GM12878 (cell line): ENCODE measurements around the gene DDX24. TPM values are rescaled to one million over a fixed set of nuclear protein-coding genes. Genes with fewer than 3 reads are reported as not detected.

Experiments
- ATAC-seq: fragments of 200-7000 bp; cut with Tn5 transposase; 3 replicates; pipeline ENCODE4 v1.9.1; 2020; ENCODE audit warnings: mild to moderate bottlenecking, moderate library complexity
- BruUV-seq: library from RNA; stranded (reverse); fragments of 400-500 nt; replicated peaks from 2 replicates; lab custom pipeline; 2021; lab: Mats Ljungman, UMichigan
- CTCF ChIA-PET: fragments of 300-600 bp; sonication (Branson Sonifier 250); formaldehyde crosslinking; extraction: SDS; loops from one replicate; lab custom pipeline; 2021; ENCODE audit warnings: inconsistent platforms; lab: Yijun Ruan, JAX
- POLR2A ChIA-PET: fragments of 350-600 bp; formaldehyde crosslinking; extraction: SDS; loops from one replicate; lab custom pipeline; 2021; ENCODE audit warnings: inconsistent platforms; lab: Charles Lee
- RAD21 ChIA-PET: fragments of 300-600 bp; sonication (Branson Sonifier 250); formaldehyde crosslinking; loops from one replicate; lab custom pipeline; 2023; ENCODE audit warnings: antibody characterized with exemption; ENCODE audit not compliant: unreplicated experiment; lab: Charles Lee
- SMC1A ChIA-PET: fragments of 300-600 bp; sonication (Branson Sonifier 250); formaldehyde crosslinking; loops from one replicate; lab custom pipeline; 2023; ENCODE audit not compliant: unreplicated experiment, uncharacterized antibody; lab: Charles Lee
- DNase-seq: peaks from one replicate; pipeline ENCODE4 v3.0.0-alpha.2; 2011; ENCODE audit warnings: low read depth, low spot score
- FAIRE-seq: peaks from 3 replicates; lab custom pipeline; 2011; peaks lifted over from hg19 to GRCh38; lab: Jason Lieb, UNC
- H2AFZ ChIP-seq: 2 replicates; pipeline ENCODE4 v1.6.0; 2011; ENCODE audit warnings: low read depth, low read length, control low read depth; ENCODE audit not compliant: control insufficient read depth
- H3K27ac ChIP-seq: 2 replicates; pipeline ENCODE4 v1.5.1; 2011; ENCODE audit warnings: control low read depth; ENCODE audit not compliant: control insufficient read depth, insufficient read depth
- H3K27me3 ChIP-seq, 2 experiments: replicated peaks in 1 of 2; 2 replicates each; pipeline versions ENCODE4 v1.6.0 to v1.6.1; 2011; ENCODE audit warnings: low read length in 1 of 2; ENCODE audit not compliant: control insufficient read depth in 2 of 2, insufficient read depth in 2 of 2
- H3K36me3 ChIP-seq, 2 experiments: 2 replicates each; pipeline ENCODE4 v1.5.1; 2011; ENCODE audit warnings: low read length in 1 of 2; ENCODE audit not compliant: control insufficient read depth in 2 of 2, insufficient read depth in 2 of 2
- H3K4me1 ChIP-seq: 2 replicates; pipeline ENCODE4 v1.6.1; 2011; ENCODE audit warnings: mild to moderate bottlenecking, low read length, moderate library complexity, mixed read lengths; ENCODE audit not compliant: control insufficient read depth, insufficient read depth
- H3K4me2 ChIP-seq: 2 replicates; pipeline ENCODE4 v1.6.0; 2011; ENCODE audit warnings: control low read depth; ENCODE audit not compliant: control insufficient read depth, insufficient read depth
- H3K4me3 ChIP-seq: fragments of 200-600 bp; sonication (generic); 2 replicates; pipeline ENCODE4 v1.5.1; 2016
- H3K79me2 ChIP-seq: 2 replicates; pipeline ENCODE4 v1.6.0; 2011; ENCODE audit warnings: low read length; ENCODE audit not compliant: control insufficient read depth, insufficient read depth
- H3K9ac ChIP-seq: 2 replicates; pipeline ENCODE4 v1.8.0; 2011; ENCODE audit warnings: low read length, control low read depth, mixed read lengths; ENCODE audit not compliant: control insufficient read depth, insufficient read depth
- H3K9me3 ChIP-seq: replicated peaks from 3 replicates; pipeline ENCODE4 v1.5.1; 2011; ENCODE audit warnings: mild to moderate bottlenecking, low read length; ENCODE audit not compliant: control insufficient read depth, insufficient read depth
- H4K20me1 ChIP-seq: 2 replicates; pipeline ENCODE4 v1.6.0; 2011; ENCODE audit not compliant: control insufficient read depth, insufficient read depth
- CREM ChIP-seq: IDR thresholded peaks from 2 replicates; pipeline ENCODE4 v1.6.1; 2014; ENCODE audit warnings: antibody characterized with exemption, low read depth
- IRF5 ChIP-seq: fragments of 450-650 bp; IDR thresholded peaks from 2 replicates; pipeline ENCODE4 v1.6.1; 2017; ENCODE audit warnings: borderline replicate concordance
- JUNB ChIP-seq: IDR thresholded peaks from 2 replicates; pipeline ENCODE4 v1.6.1; 2016; ENCODE audit warnings: antibody characterized with exemption, mild to moderate bottlenecking
- MEF2B ChIP-seq: fragments of 450-650 bp; IDR thresholded peaks from 2 replicates; pipeline ENCODE4 v1.6.1; 2018; ENCODE audit warnings: mild to moderate bottlenecking, moderate library complexity; ENCODE audit not compliant: partially characterized antibody, poor library complexity, severe bottlenecking
- SMC3 ChIP-seq: IDR thresholded peaks from 2 replicates; pipeline ENCODE4 v1.6.1; 2011; ENCODE audit warnings: low read length, improper control_type of control experiment, borderline replicate concordance
- SPI1 ChIP-seq: IDR thresholded peaks from 2 replicates; pipeline ENCODE4 v1.6.1; 2011; ENCODE audit warnings: low read depth, mild to moderate bottlenecking, low read length, moderate library complexity, borderline replicate concordance; ENCODE audit not compliant: insufficient read depth
- SRF ChIP-seq, 2 experiments: IDR thresholded peaks; 2 replicates each; pipeline ENCODE4 v1.6.1; 2011; ENCODE audit warnings: low read depth in 2 of 2, low read length in 2 of 2, mild to moderate bottlenecking in 1 of 2, moderate library complexity in 1 of 2
- STAT3 ChIP-seq: IDR thresholded peaks from 2 replicates; pipeline ENCODE4 v1.6.1; 2011; ENCODE audit warnings: low read depth, low read length, improper control_type of control experiment
- TCF3 ChIP-seq: IDR thresholded peaks from 2 replicates; pipeline ENCODE4 v1.6.1; 2012; ENCODE audit warnings: low read depth, mild to moderate bottlenecking, low read length, borderline replicate concordance; ENCODE audit not compliant: insufficient read depth
- WRNIP1 ChIP-seq: IDR thresholded peaks from 2 replicates; pipeline ENCODE4 v1.6.1; 2011; ENCODE audit warnings: low read depth, low read length, improper control_type of control experiment, borderline replicate concordance
- ZBED1 ChIP-seq: IDR thresholded peaks from 2 replicates; pipeline ENCODE4 v1.6.1; 2016; ENCODE audit warnings: borderline replicate concordance
- WGBS: methylation state at CpG from one replicate; pipeline ENCODE4 v1.1.6; 2016; ENCODE audit warnings: low lambda C conversion rate; ENCODE audit not compliant: insufficient replicate concordance, insufficient coverage; ENCODE audit errors: missing lambda C conversion rate; 5-methylcytosine and 5-hydroxymethylcytosine counted together
- in situ Hi-C: fragments of 300-500 bp; cut with MboI; formaldehyde crosslinking; loops from 9 replicates; pipeline ENCODE4 v1.14.3; 2018; ENCODE audit warnings: mixed read lengths
- intact Hi-C: fragments of 100-400 bp; cut with micrococcal nuclease; formaldehyde crosslinking; loops from one replicate; pipeline ENCODE4 v1.14.2; 2022; ENCODE audit not compliant: unreplicated experiment
- polyA plus RNA-seq, 11 experiments: library from polyadenylated mRNA; depleted of rRNA in 4 of 11; unstranded in 6 of 11; stranded (reverse) in 5 of 11; fragments of >200 nt; fragmentation: Nextera tagmentation in 4 of 11; fragmentation: Illumina TruSeq in 1 of 11; extraction: Ambion mirVana in 4 of 11; extraction: Trizol in 1 of 11; gene quantifications; 1 replicate in 1 of 11; 2 replicates in 10 of 11; pipeline versions ENCODE4 v1.2.1 to v1.2.3, GENCODE V29; 2011 to 2016; ENCODE audit warnings: inconsistent platforms in 2 of 11, missing spikeins in 2 of 11, low read depth in 1 of 11
- total RNA-seq, 4 experiments: library from RNA; depleted of rRNA in 3 of 4; stranded (reverse); fragments of >200 nt in 3 of 4; fragmentation: Illumina TruSeq in 1 of 4; extraction: Trizol in 1 of 4; gene quantifications; 2 replicates each; pipeline versions ENCODE4 v1.2.1 to v1.2.3, GENCODE V29; 2013 to 2021
- TF ChIP-seq, protein P1 (sequence below): fragments of 450-650 bp; formaldehyde crosslinking; IDR thresholded peaks from 2 replicates; pipeline ENCODE4 v1.5.0; 2022; ENCODE audit warnings: mild to moderate bottlenecking, missing genetic modification characterization

The DDX24 gene
- total and polyA plus RNA-seq, 10 of the 15 experiments (the other 5 are each of a cell fraction or from before 2014, with no cell fraction given) = 137 to 266 (median 184) TPM

GRCh38 chr14:94123296-94123695 lies 42.3 kb upstream of the DDX24 start:
- DNase-seq (no peak), FAIRE-seq (no peak), ATAC-seq (no peak)
- ChIA-PET SMC1A (no interaction called here), CTCF (no interaction called here), POLR2A (no interaction called here), RAD21 (no interaction called here)
- TF ChIP-seq SPI1 (no peak), SRF (IDR thresholded peaks at IDR 0.05; ENCODE audit: low read depth in 2 of 2, low read length in 2 of 2) (no peak)
- Histone ChIP-seq H3K9ac (no peak overlapping the region), H3K27ac (no peak overlapping the region), H3K4me1 (peaks cover under 1% of the 10 kb centered on the region; the same call in 1 of the 2 replicates), H3K4me2 (no peak overlapping the region), H3K9me3 (no peaks in the 10 kb centered on the region; the same call in 2 of the 3 replicates), H3K36me3 (no peaks in the 10 kb centered on the region; a peak in 1 of 4 replicates), H3K27me3 (no peaks in the 10 kb centered on the region), H2AFZ (no peak overlapping the region), H3K79me2 (no peaks in the 10 kb centered on the region), H4K20me1 (no peaks in the 10 kb centered on the region), H3K4me3 (no peak overlapping the region)
- 67% methylated on average over 9 of the region's 9 CpGs for WGBS
- no TSS peak for BruUV-seq
- in situ Hi-C loops = no loop called here
- intact Hi-C loops = no loop called here

DNA sequence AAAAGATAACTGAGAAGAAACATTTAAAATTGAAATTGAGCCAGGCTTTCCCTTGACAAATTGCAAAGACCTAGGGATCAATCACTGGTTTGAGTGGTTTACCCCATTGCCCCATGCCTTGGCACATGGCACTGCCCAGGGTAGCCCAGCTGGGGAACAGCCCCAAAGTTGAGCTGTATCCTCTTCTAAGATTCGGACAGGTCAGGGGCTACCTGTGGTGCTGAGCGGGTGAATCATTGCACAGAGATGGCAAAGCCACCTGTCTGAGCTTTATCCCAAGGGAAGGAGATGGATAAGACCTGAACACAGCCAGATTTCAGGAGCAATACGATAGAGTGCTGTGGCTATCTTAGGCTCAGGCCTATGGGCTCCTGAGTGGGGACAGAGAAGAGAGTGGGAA lies 41.4 kb upstream of the DDX24 start:
- CTCF ChIA-PET = interaction anchor here (0.9 kb wide), 1 partner anchor 14 kb away, joined by 3 read pairs; no protein-coding TSS in a partner anchor
- TF ChIP-seq, protein P1, sequence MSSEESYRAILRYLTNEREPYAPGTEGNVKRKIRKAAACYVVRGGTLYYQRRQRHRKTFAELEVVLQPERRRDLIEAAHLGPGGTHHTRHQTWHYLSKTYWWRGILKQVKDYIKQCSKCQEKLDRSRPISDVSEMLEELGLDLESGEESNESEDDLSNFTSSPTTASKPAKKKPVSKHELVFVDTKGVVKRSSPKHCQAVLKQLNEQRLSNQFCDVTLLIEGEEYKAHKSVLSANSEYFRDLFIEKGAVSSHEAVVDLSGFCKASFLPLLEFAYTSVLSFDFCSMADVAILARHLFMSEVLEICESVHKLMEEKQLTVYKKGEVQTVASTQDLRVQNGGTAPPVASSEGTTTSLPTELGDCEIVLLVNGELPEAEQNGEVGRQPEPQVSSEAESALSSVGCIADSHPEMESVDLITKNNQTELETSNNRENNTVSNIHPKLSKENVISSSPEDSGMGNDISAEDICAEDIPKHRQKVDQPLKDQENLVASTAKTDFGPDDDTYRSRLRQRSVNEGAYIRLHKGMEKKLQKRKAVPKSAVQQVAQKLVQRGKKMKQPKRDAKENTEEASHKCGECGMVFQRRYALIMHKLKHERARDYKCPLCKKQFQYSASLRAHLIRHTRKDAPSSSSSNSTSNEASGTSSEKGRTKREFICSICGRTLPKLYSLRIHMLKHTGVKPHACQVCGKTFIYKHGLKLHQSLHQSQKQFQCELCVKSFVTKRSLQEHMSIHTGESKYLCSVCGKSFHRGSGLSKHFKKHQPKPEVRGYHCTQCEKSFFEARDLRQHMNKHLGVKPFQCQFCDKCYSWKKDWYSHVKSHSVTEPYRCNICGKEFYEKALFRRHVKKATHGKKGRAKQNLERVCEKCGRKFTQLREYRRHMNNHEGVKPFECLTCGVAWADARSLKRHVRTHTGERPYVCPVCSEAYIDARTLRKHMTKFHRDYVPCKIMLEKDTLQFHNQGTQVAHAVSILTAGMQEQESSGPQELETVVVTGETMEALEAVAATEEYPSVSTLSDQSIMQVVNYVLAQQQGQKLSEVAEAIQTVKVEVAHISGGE (CRISPR knock-in tag) = no peak
- TF ChIP-seq JUNB (no peak), SMC3 (no peak), CREM (no peak), STAT3 (no peak), MEF2B (no peak), TCF3 (no peak), IRF5 (no peak), ZBED1 (no peak), WRNIP1 (no peak)

More for the DNA sequence above, 41.4 kb upstream of the DDX24 start:
- DNase-seq (no peak), ATAC-seq (no peak), FAIRE-seq (no peak)
- no peaks in the 10 kb centered on the region for H4K20me1 ChIP-seq
- POLR2A ChIA-PET = interaction anchor here (0.5 kb wide), 1 partner anchor 673 kb away, joined by 3 read pairs; no protein-coding TSS in a partner anchor
- no peaks in the 10 kb centered on the region; the same call in 2 of the 3 replicates for H3K9me3 ChIP-seq
- intact Hi-C loops = no loop called here
- H3K4me2 ChIP-seq = no peak overlapping the region
- in situ Hi-C loops = no loop called here
- no peaks in the 10 kb centered on the region for H3K79me2 ChIP-seq
- H3K36me3 ChIP-seq = no peaks in the 10 kb centered on the region; a peak in 1 of 4 replicates
- no peaks in the 10 kb centered on the region for H3K4me1 ChIP-seq
- H3K27ac ChIP-seq = no peak overlapping the region
- no TSS peak for BruUV-seq
- no peak overlapping the region for H2AFZ ChIP-seq
- WGBS = 67% methylated on average over 3 of the region's 3 CpGs
- H3K9ac ChIP-seq = no peak overlapping the region
- no peaks in the 10 kb centered on the region; a peak in 1 of 4 replicates for H3K27me3 ChIP-seq
- no peak overlapping the region for H3K4me3 ChIP-seq
- SMC1A ChIA-PET = no interaction called here
- RAD21 ChIA-PET = no interaction called here
